Prostate gland (tissue), 2 donors: ENCODE measurements around the gene MUSTN1. TPM values are rescaled to one million over a fixed set of nuclear protein-coding genes. Genes with fewer than 3 reads are reported as not detected.

Experiments used
- DNase-seq: peaks from one replicate; pipeline ENCODE4 v3.0.0-alpha.2; 2019; ENCODE audit warnings: low spot score
- H3K27ac ChIP-seq, 2 donors: fragments of 200-600 bp; sonication (generic); 2 replicates each; pipeline ENCODE4 v1.5.1; 2017 to 2019
- H3K27me3 ChIP-seq: fragments of 200-600 bp; sonication (generic); replicated peaks from 2 replicates; pipeline ENCODE4 v1.5.1; 2019; ENCODE audit not compliant: insufficient read depth
- H3K36me3 ChIP-seq, 2 donors: fragments of 200-600 bp; sonication (generic); 1 replicate in 1 of 2; 2 replicates in 1 of 2; pipeline versions ENCODE4 v1.5.1 to v1.8.1; 2017 to 2019
- H3K4me1 ChIP-seq: fragments of 200-600 bp; sonication (generic); replicated peaks from 2 replicates; pipeline ENCODE4 v1.5.1; 2019
- H3K4me3 ChIP-seq, 2 donors: fragments of 200-600 bp; sonication (generic); 2 replicates each; pipeline ENCODE4 v1.5.1; 2017 to 2019
- H3K9me3 ChIP-seq: fragments of 200-600 bp; sonication (generic); 2 replicates; pipeline ENCODE4 v1.5.1; 2017
- POLR2A ChIP-seq: fragments of 450-650 bp; IDR thresholded peaks from one replicate; pipeline ENCODE4 v1.6.1; 2016; ENCODE audit warnings: antibody characterized with exemption, mild to moderate bottlenecking
- POLR2AphosphoS5 ChIP-seq: sonication (generic); formaldehyde crosslinking; IDR thresholded peaks from one replicate; pipeline ENCODE4 v1.6.1; 2017; ENCODE audit warnings: antibody characterized with exemption
- WGBS: methylation state at CpG from one replicate; pipeline ENCODE4 v1.1.5; 2018; 5-methylcytosine and 5-hydroxymethylcytosine counted together
- intact Hi-C: fragments of 100-400 bp; cut with DNase I; formaldehyde crosslinking; loops from one replicate; pipeline ENCODE4 v1.14.2; 2022
- total RNA-seq, 2 donors: library from RNA; depleted of rRNA; stranded (reverse); fragments of >200 nt; gene quantifications; one replicate each; pipeline ENCODE4 v1.1.0, GENCODE V29; 2016
- TF ChIP-seq, protein P1 (sequence below), 4 experiments: fragments of 200-600 bp in 2 of 4; fragments of 450-650 bp in 2 of 4; sonication (generic) in 2 of 4; IDR thresholded peaks; 1 replicate in 3 of 4; 2 replicates in 1 of 4; pipeline ENCODE4 v1.5.1; 2016 to 2019; ENCODE audit warnings: antibody characterized with exemption in 4 of 4, mild to moderate bottlenecking in 2 of 4, moderate library complexity in 2 of 4

Gene MUSTN1
- total RNA-seq, 2 donors from 2014 or later, result 10.5 to 14.4 TPM

DNA sequence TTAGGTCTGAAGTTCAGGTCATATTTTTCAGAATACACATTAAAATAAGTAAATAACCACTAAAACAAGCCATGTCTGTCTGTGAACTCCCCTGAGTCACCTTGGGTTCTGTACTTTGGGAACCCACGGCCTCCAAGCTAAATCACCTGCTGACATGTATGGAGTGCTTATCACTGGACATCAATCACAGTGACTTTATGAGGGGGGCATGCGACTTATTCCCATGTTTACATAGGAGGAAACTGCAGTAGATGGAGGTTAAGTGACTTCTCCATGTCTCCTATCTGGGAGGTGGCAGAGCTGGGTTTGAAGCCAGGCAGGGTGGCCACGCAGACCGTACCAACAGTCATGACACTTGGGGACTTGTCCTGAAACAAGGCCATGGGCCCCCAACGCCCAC, 12.5 kb downstream of the MUSTN1 start:
- H3K36me3 ChIP-seq, result no peaks in the 10 kb centered on the region
- TF ChIP-seq POLR2AphosphoS5, result no peak
- no peak for TF ChIP-seq POLR2A
- TF ChIP-seq, protein P1, sequence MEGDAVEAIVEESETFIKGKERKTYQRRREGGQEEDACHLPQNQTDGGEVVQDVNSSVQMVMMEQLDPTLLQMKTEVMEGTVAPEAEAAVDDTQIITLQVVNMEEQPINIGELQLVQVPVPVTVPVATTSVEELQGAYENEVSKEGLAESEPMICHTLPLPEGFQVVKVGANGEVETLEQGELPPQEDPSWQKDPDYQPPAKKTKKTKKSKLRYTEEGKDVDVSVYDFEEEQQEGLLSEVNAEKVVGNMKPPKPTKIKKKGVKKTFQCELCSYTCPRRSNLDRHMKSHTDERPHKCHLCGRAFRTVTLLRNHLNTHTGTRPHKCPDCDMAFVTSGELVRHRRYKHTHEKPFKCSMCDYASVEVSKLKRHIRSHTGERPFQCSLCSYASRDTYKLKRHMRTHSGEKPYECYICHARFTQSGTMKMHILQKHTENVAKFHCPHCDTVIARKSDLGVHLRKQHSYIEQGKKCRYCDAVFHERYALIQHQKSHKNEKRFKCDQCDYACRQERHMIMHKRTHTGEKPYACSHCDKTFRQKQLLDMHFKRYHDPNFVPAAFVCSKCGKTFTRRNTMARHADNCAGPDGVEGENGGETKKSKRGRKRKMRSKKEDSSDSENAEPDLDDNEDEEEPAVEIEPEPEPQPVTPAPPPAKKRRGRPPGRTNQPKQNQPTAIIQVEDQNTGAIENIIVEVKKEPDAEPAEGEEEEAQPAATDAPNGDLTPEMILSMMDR (IDR thresholded peaks at IDR 0.05), result no peak

DNA sequence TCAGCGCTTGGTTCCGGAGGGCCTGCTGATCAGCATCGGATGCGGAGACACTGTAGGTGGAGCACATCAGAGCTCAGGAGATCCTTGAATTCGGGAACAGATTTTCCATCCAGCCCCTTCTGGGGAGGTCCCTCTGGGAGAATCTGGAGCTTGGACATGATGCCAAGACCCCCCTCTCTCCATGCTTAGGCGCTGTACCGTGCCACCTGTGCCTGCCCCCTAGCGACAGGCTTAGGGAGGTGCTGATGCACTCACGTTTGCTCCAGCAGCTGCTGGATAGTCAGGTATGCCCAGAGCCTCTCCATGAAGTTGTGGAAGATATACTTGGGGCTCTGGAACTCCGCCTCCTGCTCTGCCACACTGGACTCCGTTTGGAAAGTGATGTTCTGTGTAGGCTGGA, 14.1 kb downstream of the MUSTN1 start:
- H3K27ac ChIP-seq, result no peak overlapping the region

More for the DNA sequence above, 12.5 kb downstream of the MUSTN1 start:
- 87% methylated on average over 5 of the region's 5 CpGs for WGBS
- intact Hi-C loops, result no loop called here
- no peak for DNase-seq
- Histone ChIP-seq H3K4me1 (no peaks in the 10 kb centered on the region), H3K27ac (no peak overlapping the region), H3K9me3 (no peaks in the 10 kb centered on the region), H3K27me3 (no peaks in the 10 kb centered on the region), H3K4me3 (no peak overlapping the region)

DNA sequence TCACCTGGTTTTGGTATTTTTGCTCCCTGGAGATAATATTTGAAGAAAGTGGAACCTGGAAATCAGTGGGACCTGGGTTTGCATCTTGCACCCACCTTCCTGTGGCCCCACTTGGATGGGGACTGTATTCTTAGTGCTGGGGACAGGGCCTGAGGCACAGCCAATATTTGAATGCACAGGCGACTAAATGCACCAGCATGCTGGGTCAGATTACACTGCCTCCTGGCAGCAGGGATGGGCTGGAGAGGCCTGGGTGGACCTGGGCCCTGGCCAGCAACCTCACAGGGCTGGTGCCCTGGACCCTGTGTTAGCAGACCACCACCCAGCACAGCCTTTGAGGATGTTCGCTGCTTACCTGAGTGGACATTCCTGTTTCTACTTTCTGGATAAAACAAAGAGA, 14.9 kb downstream of the MUSTN1 start:
- DNase-seq, result no peak
- TF ChIP-seq POLR2A, result no peak
- Histone ChIP-seq H3K4me1 (no peaks in the 10 kb centered on the region), H3K36me3 (no peaks in the 10 kb centered on the region), H3K4me3 (no peak overlapping the region), H3K27ac (no peak overlapping the region), H3K9me3 (no peaks in the 10 kb centered on the region), H3K27me3 (no peaks in the 10 kb centered on the region)
- 80% methylated on average over 2 of the region's 2 CpGs for WGBS
- intact Hi-C loops, result no loop called here

More for the DNA sequence above, 14.1 kb downstream of the MUSTN1 start:
- H3K9me3 ChIP-seq, result no peaks in the 10 kb centered on the region
- H3K27me3 ChIP-seq, result no peaks in the 10 kb centered on the region
- TF ChIP-seq, protein P1 (IDR thresholded peaks at IDR 0.05), result no peak
- TF ChIP-seq POLR2A, result no peak
- 65% methylated on average over 11 of the region's 11 CpGs for WGBS
- H3K4me3 ChIP-seq, result no peak overlapping the region
- intact Hi-C loops, result no loop called here
- no peaks in the 10 kb centered on the region for H3K4me1 ChIP-seq
- no peak for DNase-seq
- no peaks in the 10 kb centered on the region for H3K36me3 ChIP-seq

DNA sequence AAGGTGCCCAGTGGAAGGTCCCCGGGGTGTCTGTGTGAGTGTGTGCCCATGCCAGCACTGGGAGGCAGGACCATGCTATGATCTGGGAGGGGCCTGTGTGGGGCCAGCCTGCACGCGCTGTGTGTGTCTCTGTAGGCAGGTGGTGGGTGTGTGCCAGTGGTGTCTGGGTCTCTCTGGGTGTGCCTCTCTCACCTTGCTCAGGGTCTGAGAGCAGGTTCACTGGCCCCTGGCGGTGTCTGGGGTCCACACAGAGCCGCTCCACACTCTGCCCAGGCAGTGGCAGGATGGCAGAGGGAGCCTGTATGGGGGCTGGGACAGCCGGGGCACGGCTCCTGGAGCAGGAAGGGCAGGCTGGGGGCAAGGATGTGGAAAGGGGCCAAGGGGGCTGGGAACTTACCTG, 17.0 kb downstream of the MUSTN1 start:
- Histone ChIP-seq H3K27ac (no peak overlapping the region), H3K4me1 (no peaks in the 10 kb centered on the region), H3K27me3 (no peaks in the 10 kb centered on the region), H3K36me3 (no peaks in the 10 kb centered on the region), H3K9me3 (no peaks in the 10 kb centered on the region), H3K4me3 (no peak overlapping the region)
- 91% methylated on average over 7 of the region's 7 CpGs for WGBS
- intact Hi-C loops, result no loop called here
- no peak for DNase-seq
- no peak for TF ChIP-seq POLR2A
- TF ChIP-seq, protein P1 (IDR thresholded peaks at IDR 0.05), result no peak

DNA sequence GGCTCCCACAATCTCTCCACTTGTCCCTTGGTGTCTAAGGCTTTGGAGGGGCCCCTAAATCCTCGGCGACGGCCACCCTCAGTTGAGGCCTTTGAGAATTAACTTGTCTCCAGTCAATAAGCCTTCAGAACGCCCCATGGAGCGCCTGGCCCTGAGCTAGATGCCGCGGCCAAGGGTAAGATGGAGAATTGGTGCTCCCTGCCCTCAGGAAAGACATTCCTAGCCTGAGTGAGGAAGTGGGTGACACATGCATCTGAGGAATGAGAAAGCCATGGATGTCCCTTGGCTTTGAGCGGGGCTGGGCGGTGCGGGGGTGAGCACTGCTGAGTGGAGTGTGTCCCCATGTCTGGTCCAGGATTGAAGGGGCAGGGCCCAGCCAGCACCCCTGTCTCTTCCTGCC, 17.6 kb downstream of the MUSTN1 start:
- no peaks in the 10 kb centered on the region for H3K4me1 ChIP-seq
- WGBS, result 92% methylated on average over 10 of the region's 10 CpGs
- intact Hi-C loops, result no loop called here
- no peaks in the 10 kb centered on the region for H3K36me3 ChIP-seq
- H3K9me3 ChIP-seq, result no peaks in the 10 kb centered on the region
- H3K4me3 ChIP-seq, result no peak overlapping the region
- H3K27ac ChIP-seq, result no peak overlapping the region
- no peaks in the 10 kb centered on the region for H3K27me3 ChIP-seq
- no peak for DNase-seq
- TF ChIP-seq, protein P1 (IDR thresholded peaks at IDR 0.05), result no peak
- no peak for TF ChIP-seq POLR2AphosphoS5
